Sigmoid colon (tissue), 7 donors: ENCODE measurements around the gene TTLL11. TPM values are rescaled to one million over a fixed set of nuclear protein-coding genes. Genes with fewer than 3 reads are reported as not detected.

Experiments
- DNase-seq: peaks from one replicate; pipeline ENCODE4 v3.0.0-alpha.2; 2019
- H3K27ac ChIP-seq, 4 donors: fragments of 200-600 bp; sonication (generic); one replicate each; pipeline ENCODE4 v1.5.1; 2016 to 2019; ENCODE audit warnings: mild to moderate bottlenecking in 1 of 4
- H3K27me3 ChIP-seq, 3 donors: fragments of 200-600 bp; sonication (generic); one replicate each; pipeline ENCODE4 v1.5.1; 2019; ENCODE audit warnings: mild to moderate bottlenecking in 1 of 3
- H3K36me3 ChIP-seq, 4 donors: fragments of 200-600 bp; sonication (generic); one replicate each; pipeline ENCODE4 v1.5.1; 2016 to 2019
- H3K4me1 ChIP-seq, 4 donors: fragments of 200-600 bp; sonication (generic); one replicate each; pipeline ENCODE4 v1.5.1; 2017 to 2019
- H3K4me3 ChIP-seq, 4 donors: fragments of 200-600 bp; sonication (generic); one replicate each; pipeline ENCODE4 v1.5.1; 2017 to 2019; ENCODE audit warnings: mild to moderate bottlenecking in 2 of 4, moderate library complexity in 1 of 4
- H3K9me3 ChIP-seq, 4 donors: fragments of 200-600 bp in 3 of 4; sonication (generic) in 3 of 4; one replicate each; pipeline versions ENCODE4 v1.5.1 to v1.6.1; 2013 to 2019
- EP300 ChIP-seq, 4 donors: sonication (generic); formaldehyde crosslinking; IDR thresholded peaks; one replicate each; pipeline ENCODE4 v1.6.1; 2017; ENCODE audit warnings: antibody characterized with exemption in 4 of 4
- POLR2A ChIP-seq, 2 donors: fragments of 450-650 bp; IDR thresholded peaks; one replicate each; pipeline ENCODE4 v1.6.1; 2016; ENCODE audit warnings: antibody characterized with exemption in 2 of 2, mild to moderate bottlenecking in 2 of 2, moderate library complexity in 2 of 2
- POLR2AphosphoS5 ChIP-seq, 4 donors: sonication (generic); formaldehyde crosslinking; IDR thresholded peaks; one replicate each; pipeline ENCODE4 v1.6.1; 2017; ENCODE audit warnings: antibody characterized with exemption in 4 of 4
- WGBS, 2 donors: extraction: QIAGEN DNeasy Blood & Tissue Kit; methylation state at CpG; one replicate each; pipeline ENCODE4 v1.1.7; 2013; 5-methylcytosine and 5-hydroxymethylcytosine counted together
- intact Hi-C: fragments of 100-400 bp; cut with DNase I; formaldehyde crosslinking; loops from one replicate; pipeline ENCODE4 v1.15.1; 2023
- polyA plus RNA-seq, 3 donors: library from polyadenylated mRNA; stranded (reverse); fragments of 200-250 nt; gene quantifications; one replicate each; pipeline ENCODE4 v1.2.3, GENCODE V29; 2013
- total RNA-seq, 4 donors: library from RNA; depleted of rRNA; stranded (reverse); fragments of >200 nt; gene quantifications; one replicate each; pipeline ENCODE4 v1.1.0, GENCODE V29; 2016
- TF ChIP-seq, protein P1 (sequence below), 4 experiments: fragments of 450-650 bp in 3 of 4; fragments of 200-600 bp in 1 of 4; IDR thresholded peaks; one replicate each; pipeline ENCODE4 v1.5.1; 2016 to 2019; ENCODE audit warnings: antibody characterized with exemption in 4 of 4, mild to moderate bottlenecking in 3 of 4, moderate library complexity in 2 of 4
- donor health status: healthy with polysubstance abuse.
- donor health status: Bipolar disorder and iron deficiency.
- donor health status: healthy.

TTLL11 gene
- total and polyA plus RNA-seq, 7 donors = 4.2 to 40.7 (median 27.6) TPM

DNA sequence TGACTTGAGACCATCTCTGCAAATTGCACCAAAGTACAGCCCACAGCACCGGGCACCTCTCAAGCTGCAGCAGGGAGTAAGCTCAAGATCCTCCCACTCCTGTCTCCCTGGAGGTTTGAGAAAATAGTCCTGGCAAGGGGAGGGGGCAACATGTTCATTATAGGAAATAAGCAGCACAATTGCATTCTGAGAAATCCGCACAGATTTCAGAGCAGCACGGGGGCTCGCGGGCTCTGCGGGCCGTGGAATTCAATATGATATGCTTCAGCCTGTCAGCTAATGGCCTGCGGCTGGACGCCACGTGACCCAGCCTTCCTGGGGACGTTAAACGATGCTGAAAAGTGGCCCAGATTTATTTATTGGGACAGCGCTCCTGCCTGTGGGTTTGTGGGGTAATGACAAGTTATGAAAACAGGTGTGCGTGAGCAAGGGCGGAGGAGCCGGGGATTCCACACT, 285.3 kb downstream of the TTLL11 start:
- H3K36me3 ChIP-seq = no peaks in the 10 kb centered on the region
- intact Hi-C loops = no loop called here
- H3K4me1 ChIP-seq = no peaks in the 10 kb centered on the region
- no peak for DNase-seq
- H3K27ac ChIP-seq = no peak overlapping the region
- peaks cover 0 to 5% (median 0%) of the 10 kb centered on the region in 4 donors for H3K9me3 ChIP-seq
- WGBS, 2 donors = 79 to 82% methylated on average over 16 of the region's 16 CpGs
- H3K4me3 ChIP-seq = no peak overlapping the region
- no peaks in the 10 kb centered on the region for H3K27me3 ChIP-seq
- TF ChIP-seq POLR2A (IDR thresholded peaks at IDR 0.05) (no peak), EP300 (IDR thresholded peaks at IDR 0.05) (no peak), POLR2AphosphoS5 (IDR thresholded peaks at IDR 0.05) (no peak)
- TF ChIP-seq, protein P1, sequence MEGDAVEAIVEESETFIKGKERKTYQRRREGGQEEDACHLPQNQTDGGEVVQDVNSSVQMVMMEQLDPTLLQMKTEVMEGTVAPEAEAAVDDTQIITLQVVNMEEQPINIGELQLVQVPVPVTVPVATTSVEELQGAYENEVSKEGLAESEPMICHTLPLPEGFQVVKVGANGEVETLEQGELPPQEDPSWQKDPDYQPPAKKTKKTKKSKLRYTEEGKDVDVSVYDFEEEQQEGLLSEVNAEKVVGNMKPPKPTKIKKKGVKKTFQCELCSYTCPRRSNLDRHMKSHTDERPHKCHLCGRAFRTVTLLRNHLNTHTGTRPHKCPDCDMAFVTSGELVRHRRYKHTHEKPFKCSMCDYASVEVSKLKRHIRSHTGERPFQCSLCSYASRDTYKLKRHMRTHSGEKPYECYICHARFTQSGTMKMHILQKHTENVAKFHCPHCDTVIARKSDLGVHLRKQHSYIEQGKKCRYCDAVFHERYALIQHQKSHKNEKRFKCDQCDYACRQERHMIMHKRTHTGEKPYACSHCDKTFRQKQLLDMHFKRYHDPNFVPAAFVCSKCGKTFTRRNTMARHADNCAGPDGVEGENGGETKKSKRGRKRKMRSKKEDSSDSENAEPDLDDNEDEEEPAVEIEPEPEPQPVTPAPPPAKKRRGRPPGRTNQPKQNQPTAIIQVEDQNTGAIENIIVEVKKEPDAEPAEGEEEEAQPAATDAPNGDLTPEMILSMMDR (IDR thresholded peaks at IDR 0.05) = no peak

DNA sequence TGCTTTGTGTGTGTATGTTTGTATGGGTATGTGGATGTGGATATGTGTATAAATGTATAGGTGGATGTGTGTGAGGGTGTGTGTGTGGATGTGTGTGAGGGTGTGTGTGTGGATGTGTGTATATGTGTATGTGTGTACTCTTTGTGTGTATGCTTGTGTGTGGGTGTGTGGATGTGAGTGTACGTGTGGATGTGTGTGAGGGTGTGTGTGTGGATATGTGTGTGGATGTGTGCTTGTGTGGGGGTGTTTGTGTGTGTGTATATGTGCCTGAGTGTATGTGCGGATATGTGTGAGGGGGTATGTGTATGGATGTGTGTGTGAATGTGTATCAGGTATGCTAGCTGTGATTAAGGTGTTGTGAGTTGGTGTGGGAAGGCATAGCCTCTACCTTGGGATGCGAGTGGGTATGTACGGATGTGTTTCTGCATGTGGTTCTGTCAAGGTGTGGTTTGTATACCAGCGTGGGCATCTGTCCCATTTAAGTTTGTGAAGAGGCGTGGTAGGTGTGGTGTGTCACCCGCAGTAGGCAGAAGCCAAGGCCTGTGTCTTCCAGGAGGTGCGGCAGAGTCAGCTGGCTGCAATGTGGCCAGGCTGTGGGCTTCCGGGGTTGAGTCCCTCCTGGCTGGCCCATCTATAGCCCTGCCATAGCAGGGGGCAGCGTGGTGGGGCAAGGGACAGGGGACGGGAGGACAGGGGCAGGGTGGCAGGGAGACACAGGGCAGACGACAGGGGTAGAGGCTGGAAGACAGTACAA, 285.9 kb downstream of the TTLL11 start:
- DNase-seq = no peak
- no peak overlapping the region for H3K27ac ChIP-seq
- TF ChIP-seq POLR2A (IDR thresholded peaks at IDR 0.05) (no peak), POLR2AphosphoS5 (IDR thresholded peaks at IDR 0.05) (no peak), EP300 (IDR thresholded peaks at IDR 0.05) (no peak)
- TF ChIP-seq, protein P1 (IDR thresholded peaks at IDR 0.05) = no peak
- H3K36me3 ChIP-seq = no peaks in the 10 kb centered on the region
- H3K9me3 ChIP-seq = peaks cover 0 to 5% (median 0%) of the 10 kb centered on the region in 4 donors
- H3K4me1 ChIP-seq = no peaks in the 10 kb centered on the region
- WGBS, 2 donors = 29 to 76% methylated on average over 12 of the region's 12 CpGs
- H3K27me3 ChIP-seq = no peaks in the 10 kb centered on the region
- intact Hi-C loops = no loop called here
- no peak overlapping the region for H3K4me3 ChIP-seq

DNA sequence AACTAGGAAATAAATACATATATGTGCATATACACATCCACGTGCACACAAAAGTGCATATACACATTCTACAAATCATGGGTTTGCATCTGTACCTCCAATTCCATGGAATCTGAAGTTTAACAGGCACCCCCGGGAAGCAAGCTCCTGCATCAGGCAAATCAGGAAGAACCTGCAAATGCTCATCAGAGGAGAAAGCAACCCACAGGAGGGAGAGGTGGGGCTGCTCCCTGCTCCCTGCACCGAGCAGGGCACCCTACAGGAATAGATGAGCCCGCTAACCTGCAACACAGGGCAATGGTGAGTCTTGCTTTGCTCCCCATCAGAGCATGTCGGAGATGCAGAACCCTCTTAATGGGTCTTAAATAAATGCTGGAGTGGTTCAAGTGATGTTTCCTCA, 290.4 kb downstream of the TTLL11 start:
- no peaks in the 10 kb centered on the region for H3K36me3 ChIP-seq
- H3K27ac ChIP-seq = no peak overlapping the region
- 84% methylated on average over 5 of the region's 5 CpGs for WGBS, 2 donors
- DNase-seq = no peak
- TF ChIP-seq EP300 (IDR thresholded peaks at IDR 0.05) (no peak), POLR2A (IDR thresholded peaks at IDR 0.05) (no peak), POLR2AphosphoS5 (IDR thresholded peaks at IDR 0.05) (no peak)
- TF ChIP-seq, protein P1 (IDR thresholded peaks at IDR 0.05) = no peak
- no peaks in the 10 kb centered on the region for H3K4me1 ChIP-seq
- H3K4me3 ChIP-seq = no peak overlapping the region
- H3K27me3 ChIP-seq = no peaks in the 10 kb centered on the region
- H3K9me3 ChIP-seq = peaks cover 0 to 5% (median 0%) of the 10 kb centered on the region in 4 donors
- intact Hi-C loops = no loop called here

DNA sequence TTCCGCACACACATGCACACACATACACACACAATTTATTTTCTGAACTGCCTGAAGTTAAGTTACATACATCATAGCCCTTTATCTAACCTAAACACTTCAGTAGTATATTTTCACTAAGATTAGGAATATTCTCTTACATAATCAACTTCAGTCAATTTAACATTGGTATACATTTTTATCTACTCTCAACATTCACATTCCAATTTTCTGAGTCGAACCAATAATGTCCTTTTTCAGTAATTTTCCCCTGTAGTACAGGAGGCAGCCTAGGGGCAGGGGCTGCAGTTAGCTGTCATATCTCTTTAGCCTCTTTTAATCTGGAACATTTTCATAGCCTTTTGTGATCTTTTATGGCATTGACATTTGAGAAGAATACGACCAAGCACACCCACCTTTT, 291.5 kb downstream of the TTLL11 start:
- Histone ChIP-seq H3K36me3 (no peaks in the 10 kb centered on the region), H3K4me1 (no peaks in the 10 kb centered on the region), H3K27ac (no peak overlapping the region), H3K9me3 (peaks cover 0 to 5% (median 0%) of the 10 kb centered on the region in 4 donors), H3K4me3 (no peak overlapping the region), H3K27me3 (no peaks in the 10 kb centered on the region)
- intact Hi-C loops = no loop called here
- TF ChIP-seq, protein P1 (IDR thresholded peaks at IDR 0.05) = no peak
- no peak for TF ChIP-seq POLR2A (IDR thresholded peaks at IDR 0.05)
- TF ChIP-seq EP300 (IDR thresholded peaks at IDR 0.05) = no peak
- TF ChIP-seq POLR2AphosphoS5 (IDR thresholded peaks at IDR 0.05) = no peak
- 62 to 76% methylated on average over 3 of the region's 3 CpGs for WGBS, 2 donors
- no peak for DNase-seq
